GM21390 (cell line): ENCODE measurements around the gene ARL3.

Source experiments
- ATAC-seq: cut with Tn5 transposase; IDR thresholded peaks from one replicate; pipeline ENCODE4 v1.9.1; 2021; ENCODE audit not compliant: unreplicated experiment

The ARL3 gene

GRCh38 chr10:102641880-102642735 is 72.1 kb downstream of the ARL3 start:
- ATAC-seq = peak; percentile 46

- ATAC-seq = no peak
These were observed 72.8 kb downstream of the ARL3 start for GRCh38 chr10:102641402-102641801.

GRCh38 chr10:102639537-102639936 is 74.7 kb downstream of the ARL3 start:
- no peak for ATAC-seq

GRCh38 chr10:102635377-102635776 is 78.8 kb downstream of the ARL3 start:
- ATAC-seq = no peak

- ATAC-seq = no peak
These were observed 79.5 kb downstream of the ARL3 start for GRCh38 chr10:102634686-102635085.

DNA sequence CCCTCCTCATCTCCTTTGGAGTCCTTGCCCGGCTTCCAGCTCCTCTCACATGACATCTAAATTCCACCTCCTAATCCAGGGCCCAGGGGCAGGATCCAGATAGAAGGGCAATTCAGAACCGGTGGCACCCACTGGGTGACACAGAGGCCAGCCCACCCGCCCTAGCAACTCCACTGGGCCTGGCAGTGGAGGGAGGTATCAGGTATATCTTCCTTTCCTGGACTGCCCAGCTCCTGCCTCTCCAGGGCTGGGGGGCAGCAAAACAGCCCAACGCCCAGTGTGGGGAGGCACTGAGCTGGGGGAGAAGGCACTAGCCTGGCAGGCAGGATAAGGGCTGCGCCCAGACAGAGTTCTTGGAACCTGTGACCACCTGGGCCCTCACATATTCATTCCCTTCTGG is 80.3 kb downstream of the ARL3 start:
- ATAC-seq = no peak

GRCh38 chr10:102633287-102633686 is 80.9 kb downstream of the ARL3 start:
- no peak for ATAC-seq

GRCh38 chr10:102632394-102633111 is 81.6 kb downstream of the ARL3 start:
- no peak for ATAC-seq

- no peak for ATAC-seq
These were observed 82.4 kb downstream of the ARL3 start for GRCh38 chr10:102631525-102632393.

- ATAC-seq = no peak
These were observed 83.5 kb downstream of the ARL3 start for GRCh38 chr10:102630663-102631062.

- no peak for ATAC-seq
These were observed 84.3 kb downstream of the ARL3 start for GRCh38 chr10:102629661-102630614.

DNA sequence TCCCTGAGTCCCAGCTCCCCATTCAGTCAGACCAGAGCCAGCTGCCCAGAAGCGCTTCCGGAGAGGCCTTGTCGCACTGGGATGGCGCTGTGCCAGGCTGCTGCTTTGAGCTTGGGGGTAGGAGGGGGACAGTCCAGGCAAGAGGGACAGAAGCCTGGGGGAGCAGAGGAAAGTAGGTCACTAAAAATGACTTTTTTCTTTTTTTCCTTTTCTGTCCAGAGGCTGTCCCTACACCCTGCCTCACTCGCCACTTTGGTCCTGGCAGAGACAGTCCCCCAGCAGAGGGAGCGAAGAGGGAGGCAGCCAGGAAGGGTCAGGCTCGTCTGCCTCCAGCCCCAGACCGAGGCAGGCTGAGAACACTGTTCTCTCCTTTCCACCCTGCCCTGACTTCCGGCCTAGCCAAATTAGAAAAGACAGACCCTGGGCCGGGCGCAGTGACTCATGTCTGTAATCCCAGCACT is 85.7 kb downstream of the ARL3 start:
- ATAC-seq = no peak

GRCh38 chr10:102627736-102628293 is 86.4 kb downstream of the ARL3 start:
- ATAC-seq = no peak

DNA sequence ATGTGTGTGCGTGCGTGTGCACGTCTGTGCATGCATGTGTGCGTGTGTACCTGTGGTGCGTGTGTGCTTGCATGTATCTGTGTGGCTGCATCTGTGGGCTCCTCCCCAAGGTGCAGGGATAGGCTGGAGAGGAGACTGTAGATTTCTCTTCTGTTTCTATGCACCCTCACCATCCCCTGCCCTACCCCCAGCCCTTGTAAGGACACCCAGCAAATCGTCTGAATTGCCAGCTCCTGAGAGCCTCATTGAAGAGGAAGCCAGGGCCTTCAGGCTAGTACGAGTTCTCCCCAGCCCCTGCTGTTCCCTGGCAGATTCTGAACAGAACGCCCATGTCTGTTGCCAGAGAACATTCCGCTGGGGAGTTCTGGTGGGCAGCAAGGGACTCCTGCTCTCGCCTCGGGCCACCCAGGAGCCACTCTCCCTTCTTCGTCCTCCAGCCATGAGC is 86.9 kb downstream of the ARL3 start:
- no peak for ATAC-seq

- ATAC-seq = no peak
These were observed 88.0 kb downstream of the ARL3 start for GRCh38 chr10:102626026-102626685.

- ATAC-seq = no peak
These were observed 89.2 kb downstream of the ARL3 start for GRCh38 chr10:102624751-102625645.

- ATAC-seq = no peak
These were observed 90.1 kb downstream of the ARL3 start for GRCh38 chr10:102624094-102624493.
